COLO668 (cell line): Measurements from ENCODE around the gene CLCN2.

Experiments
- DNase-seq: peaks from one replicate; lab custom pipeline; 2025; ENCODE audit not compliant: unreplicated experiment; lab: John Stamatoyannopoulos, UW

CLCN2 gene

GRCh38 chr3:184381261-184382224, 20.1 kb upstream of the CLCN2 start:
- no peak for DNase-seq

- peak; percentile 8 for DNase-seq
Observed at GRCh38 chr3:184380627-184381260, 19.3 kb upstream of the CLCN2 start.

DNA sequence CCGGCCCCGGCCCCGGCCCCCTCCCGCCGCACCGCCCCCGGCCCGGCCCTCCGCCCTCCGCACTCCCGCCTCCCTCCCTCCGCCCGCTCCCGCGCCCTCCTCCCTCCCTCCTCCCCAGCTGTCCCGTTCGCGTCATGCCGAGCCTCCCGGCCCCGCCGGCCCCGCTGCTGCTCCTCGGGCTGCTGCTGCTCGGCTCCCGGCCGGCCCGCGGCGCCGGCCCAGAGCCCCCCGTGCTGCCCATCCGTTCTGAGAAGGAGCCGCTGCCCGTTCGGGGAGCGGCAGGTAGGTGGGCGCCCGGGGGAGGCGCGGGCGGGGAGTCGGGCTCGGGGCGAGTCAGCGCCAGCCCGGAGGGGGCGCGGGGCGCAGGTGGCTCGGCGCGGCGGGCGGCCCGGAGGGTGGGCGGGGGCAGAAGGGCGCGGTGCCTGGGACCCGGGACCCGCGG, 18.8 kb upstream of the CLCN2 start:
- peak; percentile 35 for DNase-seq

- no peak for DNase-seq
Observed at GRCh38 chr3:184379358-184380184, 18.2 kb upstream of the CLCN2 start, which contains the start of gene CHRD. Gene CHRD, plus strand, starts transcription at chr3:184380054. Its CDS starts 265 bp downstream, at chr3:184380319.

- peak; percentile 0 for DNase-seq
Observed at GRCh38 chr3:184378651-184379357, 17.4 kb upstream of the CLCN2 start.

GRCh38 chr3:184377882-184378445, 16.6 kb upstream of the CLCN2 start, which contains the start of gene THPO:
Gene THPO, minus strand, starts transcription at chr3:184378207. Its CDS starts 1,948 bp downstream, at chr3:184376259.
- DNase-seq: peak; percentile 23

DNA sequence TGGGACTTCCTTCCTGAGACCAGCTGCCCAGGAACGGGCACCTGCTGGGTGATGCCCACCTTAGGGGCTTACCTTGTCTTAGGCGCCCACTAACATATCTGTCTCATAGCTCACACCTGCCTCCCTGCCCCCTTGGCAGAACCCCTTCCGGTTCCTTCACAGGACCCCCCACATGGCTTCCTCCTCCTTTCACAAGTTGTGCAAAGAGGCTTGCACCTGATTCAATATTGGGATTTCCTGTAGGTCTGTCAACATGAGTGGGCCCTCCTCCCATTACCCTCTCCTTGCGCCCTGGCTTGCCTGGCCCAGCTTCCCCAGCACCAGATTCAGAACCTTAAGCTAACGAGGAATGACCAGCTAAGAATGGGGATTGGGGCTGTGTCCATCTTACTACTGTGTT, 16.0 kb upstream of the CLCN2 start:
- DNase-seq: peak; percentile 17

GRCh38 chr3:184375747-184376461, 14.5 kb upstream of the CLCN2 start:
- DNase-seq: no peak

DNA sequence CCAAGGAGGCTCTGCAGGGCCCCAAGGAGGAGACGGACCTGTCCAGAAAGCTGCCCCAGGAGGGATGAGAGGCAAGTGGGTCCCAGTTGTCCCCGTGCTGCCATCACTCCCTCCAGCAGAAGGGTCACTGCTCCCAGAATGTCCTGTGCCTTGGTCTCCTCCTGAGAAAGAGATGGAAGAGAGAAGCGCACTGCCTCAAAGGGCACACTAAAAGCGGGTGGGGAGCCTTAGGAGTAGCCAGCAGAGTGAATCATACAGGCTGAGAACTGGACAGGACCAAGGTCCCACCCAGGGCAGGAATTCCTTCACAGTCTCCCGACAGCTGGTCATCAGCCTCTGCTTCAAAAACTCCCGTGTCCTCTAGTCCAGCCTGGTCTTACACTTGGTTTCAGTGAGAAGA, 12.0 kb upstream of the CLCN2 start:
- no peak for DNase-seq

DNA sequence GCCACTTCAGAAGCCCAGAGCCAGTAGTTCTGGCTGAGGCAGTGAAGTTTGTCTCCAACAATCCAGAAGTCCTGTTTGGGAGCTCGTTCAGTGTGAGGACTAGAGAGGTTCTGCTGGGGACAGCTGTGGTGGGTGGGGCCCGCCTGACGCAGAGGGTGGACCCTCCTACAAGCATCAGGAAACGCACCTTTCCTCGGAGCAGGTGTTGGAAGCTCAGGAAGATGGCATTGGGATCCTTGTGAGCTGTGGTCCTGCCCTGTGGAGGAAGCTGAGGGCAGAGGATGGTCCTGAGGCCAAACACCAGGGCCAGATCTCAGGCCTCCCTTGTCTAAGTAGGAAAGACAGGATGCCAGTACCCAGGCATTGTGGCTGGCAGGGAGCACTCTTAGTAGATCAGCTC, 11.5 kb upstream of the CLCN2 start:
- no peak for DNase-seq

- no peak for DNase-seq
Observed at GRCh38 chr3:184372296-184372821, 11.0 kb upstream of the CLCN2 start.

DNA sequence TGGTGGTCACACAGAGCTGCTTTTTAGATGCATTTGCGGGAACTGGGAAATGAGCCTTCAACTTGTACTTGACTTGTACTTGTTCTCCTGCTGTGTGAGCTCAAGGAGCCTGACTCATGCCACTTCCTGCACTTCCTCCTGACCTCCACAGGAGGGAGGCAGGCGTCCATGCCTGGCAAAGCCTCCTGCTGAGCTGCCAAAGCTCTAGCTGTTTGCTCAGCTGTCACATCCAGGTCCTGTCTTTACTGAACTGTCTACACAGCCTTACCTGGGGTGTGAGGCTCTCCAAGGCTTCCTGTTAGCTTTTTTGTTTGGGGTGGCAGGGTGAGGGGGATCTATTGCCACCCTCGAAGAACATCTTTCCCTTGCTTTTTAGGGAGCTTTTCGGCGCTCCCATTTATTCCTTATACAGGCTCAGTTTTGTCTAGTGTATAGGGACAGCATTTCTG, 10.2 kb upstream of the CLCN2 start:
- peak; percentile 81 for DNase-seq

- DNase-seq: no peak
Observed at GRCh38 chr3:184368586-184369183, 7.3 kb upstream of the CLCN2 start.

DNA sequence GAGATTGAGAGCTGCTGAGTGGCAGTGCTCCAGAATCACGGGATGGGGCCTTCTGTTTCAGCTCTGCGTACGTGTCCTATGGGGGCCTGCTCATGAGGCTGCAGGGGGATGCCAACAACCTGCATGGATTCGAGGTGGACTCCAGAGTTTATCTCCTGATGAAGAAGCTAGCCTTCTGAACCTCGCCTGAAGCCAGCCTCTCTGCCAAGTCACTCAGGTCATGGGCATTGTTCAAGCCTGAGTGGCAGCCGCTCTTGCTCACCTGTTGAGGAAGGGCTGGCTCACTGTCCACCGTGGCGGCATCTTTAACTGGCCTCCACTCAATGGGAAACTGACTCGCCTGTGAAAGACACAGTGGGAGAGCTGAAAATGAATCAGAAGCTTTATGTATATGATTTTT, 6.7 kb upstream of the CLCN2 start:
- DNase-seq: no peak

DNA sequence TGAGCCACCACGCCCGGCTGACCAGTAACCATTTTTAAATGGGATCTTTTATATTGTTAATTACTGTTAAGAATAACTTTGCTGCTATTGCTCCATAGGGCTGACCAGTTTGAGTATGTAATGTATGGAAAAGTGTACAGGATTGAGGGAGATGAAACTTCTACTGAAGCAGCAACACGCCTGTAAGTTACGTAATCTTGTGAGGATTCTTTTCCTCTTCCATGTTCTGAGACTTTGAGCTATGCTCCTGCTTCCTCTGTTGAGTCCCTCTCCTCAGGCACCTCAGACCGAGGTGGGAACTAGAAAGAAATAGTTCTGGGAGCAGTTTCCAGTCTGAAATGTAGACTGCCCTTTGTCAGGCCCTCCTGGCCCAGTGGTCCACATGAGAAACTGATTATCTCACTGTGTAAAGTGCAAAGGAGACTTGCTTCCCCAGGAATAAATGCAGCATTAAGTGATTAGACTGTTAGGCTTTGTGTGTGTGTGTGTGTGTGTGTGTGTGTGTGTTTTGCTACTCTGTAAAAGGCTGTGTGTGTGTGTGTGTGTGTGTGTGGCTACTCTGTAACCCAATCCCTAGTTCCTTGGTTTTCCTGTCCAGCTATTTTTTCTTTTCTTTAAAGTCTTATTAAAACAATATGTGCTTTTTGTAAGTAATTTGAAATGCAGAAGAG, 5.3 kb upstream of the CLCN2 start:
- DNase-seq: peak; percentile 1

GRCh38 chr3:184362668-184363546, 1.5 kb upstream of the CLCN2 start:
- DNase-seq: peak; percentile 95
